HG03175 (cell line): Measurements from ENCODE around the gene CD84.
A peak's percentile ranks its signal among the peaks of the same experiment; 100 is the strongest.
"Not testable (repeated sequence)": the region's sequence is repeated elsewhere in the genome, so short reads cannot be mapped to it uniquely, and the experiment has no call there.

Source experiments
- ATAC-seq: cut with Tn5 transposase; IDR thresholded peaks from one replicate; pipeline ENCODE4 v1.9.1; 2021; ENCODE audit warnings: mild to moderate bottlenecking, moderate library complexity; ENCODE audit not compliant: unreplicated experiment

CD84 gene

DNA sequence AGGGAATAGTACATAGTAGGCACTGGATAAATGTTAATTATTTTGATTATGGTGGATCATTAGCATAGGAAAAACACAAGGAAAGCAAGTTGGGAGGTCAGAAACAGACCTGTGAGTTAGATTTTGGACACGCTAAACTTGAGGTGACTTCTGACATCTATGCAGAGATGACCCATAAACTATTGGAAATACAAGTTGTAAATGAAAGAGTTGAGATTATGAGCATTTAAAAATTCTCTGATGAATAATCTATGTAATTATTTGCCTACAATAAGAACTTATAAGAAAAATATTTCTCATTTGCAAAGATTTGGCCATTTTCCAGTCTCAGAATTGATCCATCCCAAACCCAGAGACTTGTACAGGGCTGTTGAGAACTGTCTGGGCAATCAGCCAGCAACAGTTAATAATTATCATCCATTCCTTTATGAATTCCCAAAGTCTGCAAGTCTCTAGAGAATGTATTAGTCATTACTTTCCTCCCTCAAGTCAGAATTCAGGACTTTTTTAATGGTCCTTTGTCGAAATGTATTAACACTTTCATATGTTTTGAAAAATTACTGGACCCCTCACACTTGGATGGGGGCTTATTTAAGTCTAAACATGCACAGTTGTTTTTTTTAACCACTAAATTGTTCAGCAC, 36.9 kb downstream of the CD84 start:
- ATAC-seq, result no peak

DNA sequence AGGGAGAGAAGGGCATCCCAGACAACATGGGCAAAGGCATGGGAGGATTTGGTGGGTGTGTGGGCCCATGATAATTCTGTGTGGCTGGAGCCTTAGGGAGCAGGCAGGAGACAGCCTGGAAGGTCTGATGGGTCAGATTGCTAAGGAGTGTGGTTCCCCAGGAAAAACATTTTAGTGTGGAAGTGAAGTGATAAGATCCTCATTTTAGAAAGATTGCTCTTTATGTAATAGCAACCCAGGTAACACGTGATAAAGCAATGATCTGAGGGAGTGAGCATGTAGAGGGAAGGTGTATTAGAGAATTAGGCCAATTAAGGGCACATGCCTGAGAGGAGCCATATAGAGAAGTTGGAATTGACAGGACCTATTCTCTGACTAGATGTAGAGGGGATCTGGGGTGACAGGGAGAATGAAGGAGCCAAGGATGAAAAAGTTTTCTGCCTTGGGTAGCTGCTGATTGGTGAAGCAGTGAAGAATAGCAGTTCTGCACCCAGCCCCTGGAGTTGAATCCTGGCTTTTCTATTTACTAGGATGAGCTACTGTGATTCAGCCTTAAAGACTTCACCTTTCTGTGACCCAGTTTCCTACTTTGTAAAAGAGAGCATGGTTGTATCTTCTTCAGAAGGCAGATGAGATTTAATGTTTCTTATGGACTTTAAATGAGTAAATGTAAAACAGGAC, 37.5 kb downstream of the CD84 start:
- no peak for ATAC-seq

DNA sequence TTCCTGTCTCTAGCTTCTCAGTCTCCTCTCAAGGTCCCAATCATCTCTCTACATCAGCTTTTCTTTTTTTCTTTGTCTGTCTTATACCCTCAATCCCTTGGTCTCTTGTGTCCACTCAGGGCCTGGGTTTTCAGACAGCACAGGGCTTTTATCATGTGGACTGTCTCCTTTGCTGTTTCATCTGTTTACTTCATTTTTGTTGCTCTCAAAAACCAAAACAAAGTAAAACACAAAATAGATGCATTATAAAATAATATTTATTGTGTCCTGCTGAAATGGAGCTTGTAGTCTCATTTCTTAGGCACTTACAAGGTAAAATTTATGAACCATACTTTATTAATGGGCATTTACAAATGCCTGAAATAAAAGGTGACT, 38.5 kb downstream of the CD84 start:
- no peak for ATAC-seq

- ATAC-seq, result peak; percentile 90
These were observed 39.1 kb downstream of the CD84 start for GRCh38 chr1:160539990-160540858.

GRCh38 chr1:160539684-160539989, 39.7 kb downstream of the CD84 start:
- no peak for ATAC-seq

GRCh38 chr1:160538985-160539651, 40.2 kb downstream of the CD84 start:
- no peak for ATAC-seq

DNA sequence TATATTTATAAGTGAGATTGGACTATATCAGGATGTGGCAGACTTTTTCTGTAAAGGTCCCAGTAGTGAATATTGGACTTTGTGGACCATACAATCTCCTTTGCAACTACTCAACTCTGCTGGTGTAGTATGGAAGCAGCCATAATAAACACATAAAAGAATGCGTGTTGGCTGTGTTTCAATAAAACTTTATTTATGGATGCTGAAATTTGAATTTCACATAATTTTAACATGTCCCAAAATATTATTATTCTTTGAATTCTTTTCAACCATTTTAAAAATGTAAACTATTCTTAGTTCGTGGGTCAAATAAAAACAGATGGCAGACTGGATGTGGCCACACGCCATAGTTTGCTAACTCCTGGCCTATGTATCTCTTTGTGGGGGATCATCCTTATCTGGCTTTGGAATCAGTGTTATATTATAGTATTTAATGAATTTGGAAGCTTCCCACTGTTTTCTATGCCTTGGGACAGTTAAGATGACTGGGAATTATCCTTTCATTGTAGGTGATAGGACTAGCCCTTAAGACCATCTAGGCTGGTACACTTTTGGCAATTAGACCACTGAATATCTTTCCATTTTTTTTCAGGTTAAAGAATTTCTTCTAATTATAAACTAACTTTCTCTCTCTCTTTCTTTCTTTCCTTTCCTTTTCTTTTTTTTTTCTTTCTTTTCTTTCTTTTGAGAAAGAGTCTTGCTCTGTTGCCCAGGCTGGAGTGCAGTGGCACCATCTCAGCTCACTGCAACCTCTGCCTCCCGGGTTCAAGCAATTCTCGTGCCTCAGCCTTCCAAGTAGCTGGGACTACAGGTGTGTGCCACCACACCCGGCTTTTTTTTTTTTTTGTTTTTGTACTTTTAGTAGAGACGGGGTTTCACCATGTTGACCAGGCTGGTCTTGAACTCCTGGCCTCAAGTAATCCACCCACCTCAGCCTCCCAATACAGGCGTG, 41.3 kb downstream of the CD84 start:
- no peak for ATAC-seq

GRCh38 chr1:160534823-160535605, 44.3 kb downstream of the CD84 start:
- no peak for ATAC-seq

DNA sequence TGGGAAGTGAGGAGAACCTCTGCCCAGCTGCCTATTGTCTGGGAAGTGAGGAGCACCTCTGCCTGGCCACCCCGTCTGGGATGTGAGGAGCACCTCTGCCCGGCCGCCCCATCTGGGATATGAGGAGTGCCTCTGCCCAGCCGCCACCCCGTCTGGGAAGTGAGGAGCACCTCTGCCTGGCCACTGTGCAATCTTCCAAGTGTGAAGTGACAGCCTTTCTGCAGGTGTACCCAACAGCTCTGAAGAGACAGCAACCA, 46.8 kb downstream of the CD84 start:
- not testable (repeated sequence) for ATAC-seq

DNA sequence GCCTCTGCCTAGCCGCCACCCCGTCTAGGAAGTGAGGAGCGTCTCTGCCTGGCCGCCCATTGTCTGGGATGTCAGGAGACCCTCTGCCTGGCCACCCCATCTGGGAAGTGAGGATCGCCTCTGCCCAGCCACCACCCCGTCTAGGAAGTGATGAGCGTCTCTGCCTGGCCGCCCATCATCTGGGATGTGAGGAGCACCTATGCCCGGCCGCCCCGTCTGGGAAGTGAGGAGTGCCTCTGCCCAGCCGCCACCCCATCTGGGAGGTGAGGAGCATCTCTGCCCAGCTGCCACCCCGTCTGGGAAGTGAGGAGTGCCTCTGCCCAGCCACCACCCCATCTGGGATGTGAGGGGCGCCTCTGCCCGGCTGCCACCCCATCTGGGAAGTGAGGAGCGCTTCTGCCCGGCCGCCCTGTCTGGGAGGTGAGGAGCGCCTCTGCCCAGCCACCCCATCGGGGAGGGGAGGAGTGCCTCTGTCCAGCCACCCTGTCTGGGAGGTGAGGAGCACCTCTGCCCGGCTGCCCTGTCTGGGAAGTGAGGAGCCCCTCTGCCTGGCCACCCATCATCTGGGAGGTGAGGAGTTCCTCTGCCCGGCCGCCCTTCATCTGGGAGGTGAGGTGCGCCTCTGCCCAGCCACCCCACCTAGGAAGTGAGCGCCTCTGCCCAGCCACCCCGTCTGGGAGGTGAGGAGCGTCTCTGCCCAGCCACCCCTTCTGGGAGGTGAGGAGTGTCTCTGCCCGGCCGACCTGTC, 47.3 kb downstream of the CD84 start:
- ATAC-seq, result not testable (repeated sequence)

- not testable (repeated sequence) for ATAC-seq
These were observed 49.8 kb downstream of the CD84 start for GRCh38 chr1:160529401-160529952.

- ATAC-seq, result not testable (repeated sequence)
These were observed 55.5 kb downstream of the CD84 start for GRCh38 chr1:160523789-160524188.

DNA sequence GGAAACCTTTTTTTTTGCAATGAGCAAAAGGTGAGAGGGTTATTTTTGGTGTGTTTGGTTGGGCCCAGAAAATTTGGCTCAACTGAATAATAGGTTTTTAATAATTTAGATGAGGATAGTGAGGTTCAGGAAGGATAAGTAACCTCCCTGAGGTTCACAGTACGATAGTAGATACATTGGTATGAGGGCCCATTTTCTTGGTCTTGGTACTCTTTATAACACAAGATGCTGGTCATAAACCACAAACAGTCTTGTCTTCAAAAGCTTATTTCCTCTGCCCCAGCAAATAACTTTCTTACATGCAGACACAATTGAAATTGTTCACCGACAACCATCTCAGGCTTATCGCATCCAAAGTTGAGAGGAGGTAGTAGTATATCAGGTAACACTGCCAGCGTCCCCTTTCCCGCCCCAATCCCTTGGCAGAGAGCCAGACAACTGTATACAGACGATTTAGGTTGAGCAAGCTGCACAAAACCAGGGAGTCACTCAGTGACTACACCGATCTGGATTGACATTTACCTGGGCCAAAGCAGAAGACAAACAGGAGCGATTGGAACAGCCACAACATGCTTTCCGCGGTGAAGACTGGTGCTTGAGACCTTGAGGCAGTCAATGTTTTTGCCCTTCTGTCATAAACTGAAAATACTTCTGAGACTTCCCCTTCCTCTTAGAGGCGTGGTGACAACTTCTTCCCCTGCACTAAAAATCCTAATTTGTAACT, 56.5 kb downstream of the CD84 start, which contains the start of gene SLAMF6:
Gene SLAMF6 (minus strand): TSS at position 634 of the 724 bp plus-strand sequence. CDS start 63 bp downstream, at position 571.
- ATAC-seq, result peak; percentile 59

- peak; percentile 11 for ATAC-seq
These were observed 57.2 kb downstream of the CD84 start for GRCh38 chr1:160522136-160522535.

DNA sequence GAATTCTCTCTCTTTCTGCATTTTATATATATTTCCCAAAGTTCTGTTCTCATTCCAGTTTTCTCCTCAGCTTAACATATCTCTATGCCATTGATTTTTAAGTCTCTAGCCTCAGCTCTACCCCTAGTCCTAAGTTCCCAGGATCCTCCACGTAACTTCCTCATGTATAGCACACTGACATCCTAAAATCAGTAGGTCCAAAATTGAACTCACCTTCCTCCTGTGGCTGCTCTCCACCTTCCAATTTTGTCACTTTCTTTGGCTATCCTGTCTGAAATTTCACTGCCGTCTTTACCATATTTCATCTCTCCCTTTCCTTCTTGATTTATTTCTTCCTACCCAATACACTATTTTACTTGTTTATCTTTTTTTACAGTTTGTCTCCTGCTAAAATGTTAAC, 57.7 kb downstream of the CD84 start:
- no peak for ATAC-seq

DNA sequence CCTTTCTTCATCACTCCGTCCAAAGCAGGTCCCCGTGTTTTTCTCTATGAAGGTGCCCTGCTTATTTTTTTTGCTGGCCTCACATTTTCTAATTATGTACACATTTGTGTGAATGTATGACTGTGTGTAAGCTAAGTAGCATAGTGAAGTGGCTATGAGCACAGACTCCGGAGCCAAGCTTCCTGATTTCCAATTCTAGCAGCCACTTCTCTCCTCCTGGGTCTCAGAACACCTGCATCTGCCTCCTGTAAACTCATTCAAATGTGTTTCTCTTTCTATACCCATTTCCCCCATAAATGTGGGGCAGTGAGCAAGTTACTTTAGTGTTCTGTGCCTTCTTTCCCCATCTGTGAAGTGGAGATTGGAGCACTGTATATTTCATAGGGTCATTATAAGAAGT, 58.3 kb downstream of the CD84 start:
- no peak for ATAC-seq

DNA sequence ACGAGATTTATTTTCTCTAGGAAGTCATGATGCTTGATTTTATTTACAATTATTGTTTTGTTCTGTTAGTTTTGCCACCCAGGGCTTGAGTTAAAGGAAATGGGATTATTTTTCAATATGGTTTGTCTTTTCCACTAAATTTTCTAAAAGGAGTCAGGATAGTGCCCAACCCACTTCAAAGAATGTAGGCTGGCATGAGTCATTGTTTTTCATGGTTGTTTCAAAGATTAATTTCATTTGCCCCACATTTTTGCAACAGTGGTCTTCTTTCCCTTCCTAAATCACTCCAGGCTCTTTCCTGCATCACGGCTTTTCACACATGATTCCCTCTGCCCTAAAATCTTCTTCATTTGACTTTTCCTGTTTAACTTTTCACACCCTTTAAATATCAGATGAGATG, 58.7 kb downstream of the CD84 start:
- ATAC-seq, result no peak
